K562 (cell line): ENCODE data around the gene CRTC3. TPM values are rescaled to one million over a fixed set of nuclear protein-coding genes. Genes with fewer than 3 reads are reported as not detected.
A peak's percentile ranks its signal among the peaks of the same experiment; 100 is the strongest.

Experiments
- ATAC-seq: fragments of 200-7000 bp; cut with Tn5 transposase; 3 replicates; pipeline ENCODE4 v1.9.1; 2020; ENCODE audit warnings: moderate library complexity
- BruUV-seq: library from RNA; stranded (reverse); fragments of 400-500 nt; replicated peaks from 2 replicates; lab custom pipeline; 2021; lab: Mats Ljungman, UMichigan
- CTCF ChIA-PET: fragments of 300-600 bp; formaldehyde crosslinking; extraction: SDS; loops from one replicate; lab custom pipeline; 2021; ENCODE audit warnings: low intra/inter-chr PET ratio; lab: Yijun Ruan, JAX
- POLR2A ChIA-PET: fragments of 300-600, 350-650 bp; sonication (Branson Sonifier 250); formaldehyde crosslinking; extraction: SDS; loops from one replicate; lab custom pipeline; 2021; ENCODE audit warnings: antibody characterized with exemption, inconsistent platforms; lab: Yijun Ruan, JAX
- DNase-seq, 4 experiments: peaks; one replicate each; pipeline versions ENCODE4 v3.0.0 to v3.0.0-alpha.2; 2011 to 2018; ENCODE audit warnings: low spot score in 3 of 4, mixed read lengths in 3 of 4; ENCODE audit errors: extremely low read depth in 1 of 4
- FAIRE-seq: peaks from 2 replicates; lab custom pipeline; 2011; peaks lifted over from hg19 to GRCh38; lab: Jason Lieb, UNC
- H2AFZ ChIP-seq: 2 replicates; pipeline ENCODE4 v1.6.0; 2011; ENCODE audit warnings: low read depth, low read length, control low read depth, inconsistent platforms
- H3K27ac ChIP-seq: fragments of 200-600 bp; 3 replicates; pipeline ENCODE4 v1.8.0; 2011; ENCODE audit warnings: low read depth, mild to moderate bottlenecking, control low read depth, inconsistent platforms, low read length, moderate library complexity, mixed read lengths; ENCODE audit errors: extremely low read depth
- H3K27me3 ChIP-seq, 2 experiments: fragments of 300-600 bp in 1 of 2; 2 replicates in 1 of 2; 3 replicates in 1 of 2; pipeline versions ENCODE4 v1.6.0 to v1.8.0; 2011; ENCODE audit warnings: inconsistent platforms in 2 of 2, low read length in 2 of 2, mild to moderate bottlenecking in 1 of 2, mixed read lengths in 1 of 2, moderate library complexity in 1 of 2; ENCODE audit not compliant: control insufficient read depth in 2 of 2, insufficient read depth in 2 of 2
- H3K36me3 ChIP-seq: fragments of 300-600 bp; 3 replicates; pipeline ENCODE4 v1.8.0; 2011; ENCODE audit warnings: mild to moderate bottlenecking, low read length, inconsistent platforms; ENCODE audit not compliant: control insufficient read depth, insufficient read depth
- H3K4me1 ChIP-seq, 2 experiments: fragments of 200-600 bp in 1 of 2; replicated peaks in 1 of 2; 2 replicates in 1 of 2; 3 replicates in 1 of 2; pipeline versions ENCODE4 v1.5.1 to v1.8.0; 2011; ENCODE audit warnings: inconsistent platforms in 2 of 2, low read length in 2 of 2, mild to moderate bottlenecking in 1 of 2, mixed read lengths in 1 of 2, moderate library complexity in 1 of 2; ENCODE audit not compliant: control insufficient read depth in 2 of 2, insufficient read depth in 2 of 2
- H3K4me2 ChIP-seq: 2 replicates; pipeline ENCODE4 v1.6.1; 2011; ENCODE audit warnings: low read length, control low read depth, inconsistent platforms, mixed read lengths; ENCODE audit not compliant: insufficient read depth
- H3K4me3 ChIP-seq: fragments of 200-600 bp; sonication (generic), shearing (Covaris generic); 2 replicates; pipeline ENCODE4 v1.5.1; 2016; ENCODE audit warnings: control low read depth, inconsistent platforms
- H3K79me2 ChIP-seq: fragments of 200-600 bp; 3 replicates; pipeline ENCODE4 v1.8.0; 2011; ENCODE audit warnings: low read length, inconsistent platforms; ENCODE audit not compliant: control insufficient read depth, insufficient read depth
- H3K9ac ChIP-seq, 2 experiments: 2 replicates each; pipeline versions ENCODE4 v1.6.0 to v1.6.1; 2011; ENCODE audit warnings: low read depth in 2 of 2, low read length in 2 of 2, control low read depth in 1 of 2, inconsistent platforms in 1 of 2, mild to moderate bottlenecking in 1 of 2, mixed read lengths in 1 of 2; ENCODE audit not compliant: insufficient read depth in 1 of 2
- H3K9me1 ChIP-seq: one replicate; pipeline ENCODE4 v1.6.0; 2011; ENCODE audit warnings: inconsistent platforms, mild to moderate bottlenecking, low read length, moderate library complexity; ENCODE audit not compliant: control insufficient read depth, insufficient read depth
- H3K9me3 ChIP-seq: replicated peaks from 2 replicates; pipeline ENCODE4 v1.5.1; 2011; ENCODE audit warnings: low read depth, low read length, inconsistent platforms; ENCODE audit not compliant: control insufficient read depth, insufficient read depth
- H4K20me1 ChIP-seq: replicated peaks from 2 replicates; pipeline ENCODE4 v1.6.1; 2011; ENCODE audit warnings: low read length, inconsistent platforms, mixed read lengths; ENCODE audit not compliant: control insufficient read depth, insufficient read depth
- CTBP1 ChIP-seq: fragments of 450-650 bp; IDR thresholded peaks from 2 replicates; pipeline ENCODE4 v1.6.1; 2016; ENCODE audit warnings: borderline replicate concordance
- DPF2 ChIP-seq: fragments of 450-650 bp; IDR thresholded peaks from 2 replicates; pipeline ENCODE4 v1.6.1; 2016
- EGR1 ChIP-seq: fragments of 450-650 bp; conservative IDR thresholded peaks from 2 replicates; pipeline ENCODE4 v1.6.1; 2017; ENCODE audit warnings: mild to moderate bottlenecking
- GABPA ChIP-seq: fragments of 200-800 bp; sonication (Bioruptor generic); conservative IDR thresholded peaks from 2 replicates; pipeline ENCODE4 v1.6.1; 2016; ENCODE audit warnings: low read depth, missing genetic modification characterization, missing compliant biosample characterization
- KDM1A ChIP-seq, 2 experiments: fragments of 450-650 bp; IDR thresholded peaks; 2 replicates each; pipeline ENCODE4 v1.6.1; 2016; ENCODE audit warnings: mild to moderate bottlenecking in 2 of 2
- MCM2 ChIP-seq: fragments of 450-650 bp; IDR thresholded peaks from 2 replicates; pipeline ENCODE4 v1.6.1; 2017; ENCODE audit warnings: low read depth, mild to moderate bottlenecking
- MTA1 ChIP-seq: fragments of 450-650 bp; IDR thresholded peaks from 2 replicates; pipeline ENCODE4 v1.6.1; 2017; ENCODE audit warnings: borderline replicate concordance
- NFYB ChIP-seq: IDR thresholded peaks from 2 replicates; pipeline ENCODE4 v1.6.1; 2011; ENCODE audit warnings: mild to moderate bottlenecking, moderate library complexity; ENCODE audit not compliant: insufficient read length; ENCODE audit errors: extremely low read depth
- RAD21 ChIP-seq, 2 experiments: fragments of 250-450 bp in 1 of 2; fragments of 450-650 bp in 1 of 2; sonication (Bioruptor Pico) in 1 of 2; formaldehyde crosslinking in 1 of 2; IDR thresholded peaks in 1 of 2; conservative IDR thresholded peaks in 1 of 2; 2 replicates each; pipeline versions ENCODE4 v1.4.0 to v1.8.0; 2020 to 2022; ENCODE audit warnings: mild to moderate bottlenecking in 2 of 2, moderate library complexity in 1 of 2
- ZNF165 ChIP-seq: fragments of 250-450 bp; sonication (Bioruptor Pico); IDR thresholded peaks from 2 replicates; pipeline ENCODE4 v1.4.0; 2020; ENCODE audit warnings: borderline replicate concordance
- ZNF184 ChIP-seq: sonication (generic); formaldehyde crosslinking; IDR thresholded peaks from 2 replicates; pipeline ENCODE4 v1.5.0; 2020; ENCODE audit warnings: missing genetic modification reagents
- WGBS: fragments of 100-300 bp; shearing (Covaris generic); methylation state at CpG from one replicate; pipeline ENCODE4 v1.1.6; 2016; ENCODE audit warnings: low coverage, mixed read lengths; ENCODE audit not compliant: insufficient coverage; ENCODE audit errors: missing lambda C conversion rate; 5-methylcytosine and 5-hydroxymethylcytosine counted together
- in situ Hi-C: fragments of 300-500 bp; cut with MboI; formaldehyde crosslinking; loops from 4 replicates; pipeline ENCODE4 v1.15.0; 2018; ENCODE audit warnings: inconsistent platforms, mixed read lengths
- intact Hi-C: fragments of 100-400 bp; cut with micrococcal nuclease; formaldehyde crosslinking; loops from 2 replicates; pipeline ENCODE4 v1.14.2; 2022
- polyA plus RNA-seq, 8 experiments: library from polyadenylated mRNA; depleted of rRNA in 4 of 8; stranded (reverse) in 5 of 8; unstranded in 3 of 8; fragments of >200 nt; fragmentation: Nextera tagmentation in 2 of 8; fragmentation: Illumina TruSeq in 1 of 8; extraction: Ambion mirVana in 2 of 8; extraction: Trizol in 1 of 8; gene quantifications; 2 replicates each; pipeline versions ENCODE4 v1.2.1 to v1.2.3, GENCODE V29; 2011 to 2014; ENCODE audit warnings: inconsistent platforms in 1 of 8, missing spikeins in 1 of 8
- total RNA-seq, 7 experiments: library from RNA; depleted of rRNA in 6 of 7; stranded (reverse); fragments of >200 nt in 6 of 7; fragmentation: Illumina TruSeq in 2 of 7; extraction: Trizol in 2 of 7; gene quantifications; 2 replicates each; pipeline versions ENCODE4 v1.2.1 to v1.2.3, GENCODE V29; 2011 to 2021; ENCODE audit warnings: low replicate concordance in 1 of 7
- TF ChIP-seq, protein P1 (sequence below): fragments of 450-650 bp; IDR thresholded peaks from 2 replicates; pipeline ENCODE4 v1.6.1; 2016
- TF ChIP-seq, protein P2 (sequence below): fragments of 450-650 bp; formaldehyde crosslinking; IDR thresholded peaks from 2 replicates; pipeline ENCODE4 v1.4.0; 2020; ENCODE audit warnings: mild to moderate bottlenecking

CRTC3 gene
- total and polyA plus RNA-seq, 9 of the 15 experiments (the other 6 are each of a cell fraction or from before 2014, with no cell fraction given): 1.2 to 19.0 (median 11.6) TPM

DNA sequence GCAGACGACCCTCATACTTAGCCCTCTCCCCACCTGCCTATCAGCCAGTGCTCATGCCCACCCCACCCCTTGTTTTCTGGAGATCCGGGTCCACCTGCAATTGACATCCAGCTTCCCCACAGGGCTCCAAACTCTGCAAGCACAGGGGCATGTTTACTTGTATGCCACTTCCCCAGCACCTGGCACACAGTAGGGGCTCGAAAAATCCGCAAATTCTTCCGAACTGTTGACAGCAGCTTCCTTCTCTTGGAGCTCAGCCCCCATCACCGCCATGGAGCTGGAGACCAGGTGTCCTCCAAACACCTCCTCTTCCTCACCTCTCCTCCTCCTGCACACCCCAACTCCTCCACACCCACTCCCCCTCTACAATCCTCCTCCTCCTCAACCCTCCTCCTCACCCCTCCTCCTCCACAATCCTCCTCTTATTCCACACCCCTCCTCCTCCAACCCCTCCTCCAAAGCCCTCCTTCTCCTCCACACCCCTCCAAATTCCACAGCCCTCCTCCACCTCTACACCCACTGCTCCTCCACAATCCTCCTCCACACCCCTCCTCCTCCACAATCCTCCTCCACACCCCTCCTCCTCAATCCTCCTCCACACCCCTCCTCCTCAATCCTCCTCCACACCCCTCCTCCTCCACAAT is 117.1 kb downstream of the CRTC3 start:
- no peaks in the 10 kb centered on the region for H4K20me1 ChIP-seq
- peaks cover 16% of the 10 kb centered on the region; the same call in 2 of the 3 replicates for H3K36me3 ChIP-seq
- no peaks in the 10 kb centered on the region for H3K27me3 ChIP-seq
- ATAC-seq (no peak), FAIRE-seq (no peak), DNase-seq (peak in 2 of 4 experiments; percentile 47 to 58)
- BruUV-seq: no TSS peak
- H3K9me3 ChIP-seq: peaks cover 5% of the 10 kb centered on the region; the same call in 1 of the 2 replicates
- in situ Hi-C loops: loop anchor here (5.0 to 10.0 kb wide), 2 partner anchors 48 to 241 kb away; no protein-coding TSS in a partner anchor
- no peak overlapping the region for H3K27ac ChIP-seq
- CTCF ChIA-PET: interaction anchor here (1.0 to 2.2 kb wide), 2 partner anchors 46 to 239 kb away, joined by 3 to 11 read pairs; no protein-coding TSS in a partner anchor
- no peak overlapping the region for H3K4me3 ChIP-seq
- H3K4me1 ChIP-seq: peaks cover 33 to 38% of the 10 kb centered on the region in 2 experiments
- POLR2A ChIA-PET: interaction anchor here (0.6 kb wide), 1 partner anchor 50 kb away, joined by 3 read pairs; no protein-coding TSS in a partner anchor
- WGBS: 68% methylated on average over 6 of the region's 6 CpGs
- no peak overlapping the region for H3K4me2 ChIP-seq
- no peak overlapping the region for H2AFZ ChIP-seq
- H3K9me1 ChIP-seq: no peaks in the 10 kb centered on the region
- no peak overlapping the region for H3K9ac ChIP-seq
- no peaks in the 10 kb centered on the region for H3K79me2 ChIP-seq
- intact Hi-C loops: no loop called here
- TF ChIP-seq NFYB: no peak
- TF ChIP-seq EGR1: peak; percentile 81
- 0 out of 2 replicates have a peak, but pooled peaks have one; percentile 17 for TF ChIP-seq DPF2
- no peak for TF ChIP-seq ZNF184 (CRISPR knock-in tag)
- peak; percentile 35; the same call in 1 of the 2 replicates for TF ChIP-seq MTA1
- TF ChIP-seq, protein P1, sequence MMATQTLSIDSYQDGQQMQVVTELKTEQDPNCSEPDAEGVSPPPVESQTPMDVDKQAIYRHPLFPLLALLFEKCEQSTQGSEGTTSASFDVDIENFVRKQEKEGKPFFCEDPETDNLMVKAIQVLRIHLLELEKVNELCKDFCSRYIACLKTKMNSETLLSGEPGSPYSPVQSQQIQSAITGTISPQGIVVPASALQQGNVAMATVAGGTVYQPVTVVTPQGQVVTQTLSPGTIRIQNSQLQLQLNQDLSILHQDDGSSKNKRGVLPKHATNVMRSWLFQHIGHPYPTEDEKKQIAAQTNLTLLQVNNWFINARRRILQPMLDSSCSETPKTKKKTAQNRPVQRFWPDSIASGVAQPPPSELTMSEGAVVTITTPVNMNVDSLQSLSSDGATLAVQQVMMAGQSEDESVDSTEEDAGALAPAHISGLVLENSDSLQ: peak; percentile 35
- TF ChIP-seq, protein P2, sequence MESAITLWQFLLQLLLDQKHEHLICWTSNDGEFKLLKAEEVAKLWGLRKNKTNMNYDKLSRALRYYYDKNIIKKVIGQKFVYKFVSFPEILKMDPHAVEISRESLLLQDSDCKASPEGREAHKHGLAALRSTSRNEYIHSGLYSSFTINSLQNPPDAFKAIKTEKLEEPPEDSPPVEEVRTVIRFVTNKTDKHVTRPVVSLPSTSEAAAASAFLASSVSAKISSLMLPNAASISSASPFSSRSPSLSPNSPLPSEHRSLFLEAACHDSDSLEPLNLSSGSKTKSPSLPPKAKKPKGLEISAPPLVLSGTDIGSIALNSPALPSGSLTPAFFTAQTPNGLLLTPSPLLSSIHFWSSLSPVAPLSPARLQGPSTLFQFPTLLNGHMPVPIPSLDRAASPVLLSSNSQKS (CRISPR knock-in tag): no peak
- TF ChIP-seq GABPA (tag): no peak
- TF ChIP-seq MCM2: 0 out of 2 replicates have a peak, but pooled peaks have one; percentile 47
- TF ChIP-seq KDM1A (IDR thresholded peaks at IDR 0.05): 0 out of 4 replicates have a peak, but pooled peaks of 1 of the 2 experiments have one; percentile 20
- no peak for TF ChIP-seq RAD21 (CRISPR knock-in tag; conservative IDR thresholded peaks at IDR 0.05 in 1 of 2, IDR thresholded peaks at IDR 0.05 in 1 of 2)
- no peak for TF ChIP-seq ZNF165
- TF ChIP-seq CTBP1: no peak
